Endodermal cell (in vitro differentiated cells): ENCODE data around the gene FPR1. TPM values are rescaled to one million over a fixed set of nuclear protein-coding genes. Genes with fewer than 3 reads are reported as not detected.

Experiments used
- DNase-seq: peaks from one replicate; pipeline ENCODE4 v3.0.0-alpha.2; 2017
- H3K27ac ChIP-seq: 2 replicates; pipeline ENCODE4 v1.5.1; 2013; ENCODE audit warnings: mild to moderate bottlenecking, low read depth, low read length, moderate library complexity
- H3K27me3 ChIP-seq: 2 replicates; pipeline ENCODE4 v1.6.1; 2013; ENCODE audit warnings: mild to moderate bottlenecking, low read length, moderate library complexity; ENCODE audit not compliant: insufficient read depth, control insufficient read depth, poor library complexity, severe bottlenecking
- H3K36me3 ChIP-seq: 2 replicates; pipeline ENCODE4 v1.7.0; 2013; ENCODE audit warnings: mild to moderate bottlenecking, low read length, moderate library complexity; ENCODE audit not compliant: control insufficient read depth, insufficient read depth
- H3K4me1 ChIP-seq: one replicate; pipeline ENCODE4 v1.7.0; 2013; ENCODE audit warnings: low read length; ENCODE audit not compliant: control insufficient read depth, insufficient read depth
- H3K4me3 ChIP-seq: 2 replicates; pipeline ENCODE4 v1.5.1; 2013; ENCODE audit warnings: mild to moderate bottlenecking, low read length, moderate library complexity
- H3K9ac ChIP-seq: 2 replicates; pipeline ENCODE4 v1.6.1; 2013; ENCODE audit warnings: mild to moderate bottlenecking, low read length, moderate library complexity; ENCODE audit not compliant: poor library complexity, severe bottlenecking; ENCODE audit errors: extremely low read depth
- H3K9me3 ChIP-seq: 2 replicates; pipeline ENCODE4 v1.6.1; 2013; ENCODE audit warnings: mild to moderate bottlenecking, low read length, moderate library complexity; ENCODE audit not compliant: control insufficient read depth
- H3K27ac Mint-ChIP-seq: 2 replicates; pipeline ENCODE4 v1.8.0; 2020; ENCODE audit warnings: mixed read lengths
- H3K27me3 Mint-ChIP-seq: 2 replicates; pipeline ENCODE4 v1.8.0; 2021; ENCODE audit warnings: mild to moderate bottlenecking, mixed read lengths; ENCODE audit not compliant: insufficient read depth
- H3K36me3 Mint-ChIP-seq: 2 replicates; pipeline ENCODE4 v1.8.0; 2020; ENCODE audit warnings: low read depth, mixed read lengths
- H3K4me1 Mint-ChIP-seq: 2 replicates; pipeline ENCODE4 v1.8.0; 2020; ENCODE audit warnings: mixed read lengths
- H3K4me3 Mint-ChIP-seq: 2 replicates; pipeline ENCODE4 v1.8.0; 2020; ENCODE audit warnings: mild to moderate bottlenecking, moderate library complexity, mixed read lengths
- H3K9me3 Mint-ChIP-seq: 2 replicates; pipeline ENCODE4 v1.8.0; 2020; ENCODE audit warnings: mild to moderate bottlenecking, mixed read lengths
- CTCF ChIP-seq: fragments of 200-600 bp; sonication (generic); conservative IDR thresholded peaks from 2 replicates; pipeline ENCODE4 v1.5.0; 2021; ENCODE audit warnings: antibody characterized with exemption, mild to moderate bottlenecking
- WGBS, 2 experiments: methylation state at CpG; one replicate each; pipeline versions ENCODE4 v1.1.5 to v1.1.7; 2013; ENCODE audit warnings: missing lambda C conversion rate in 2 of 2, mixed read lengths in 1 of 2; ENCODE audit not compliant: insufficient coverage in 1 of 2, insufficient read length in 1 of 2; 5-methylcytosine and 5-hydroxymethylcytosine counted together
- total RNA-seq, 2 donors: library from RNA; stranded (reverse); fragmentation: NEBNext Ultra II Directional in 1 of 2; extraction: Animal tissue kit (Norgen Biotek cat#: 25700) in 1 of 2; gene quantifications; 2 replicates in 1 of 2; 3 replicates in 1 of 2; pipeline ENCODE4 v1.2.1, GENCODE V29; 2021

The FPR1 gene
- total RNA-seq, 2 donors from 2014 or later = not detected

- Histone ChIP-seq H3K9ac (no peak overlapping the region), H3K9me3 (no peaks in the 10 kb centered on the region), H3K4me1 (no peaks in the 10 kb centered on the region), H3K27me3 (peaks cover 48% of the 10 kb centered on the region), H3K36me3 (no peaks in the 10 kb centered on the region), H3K4me3 (no peak overlapping the region), H3K27ac (no peak overlapping the region)
- no peaks in the 10 kb centered on the region for H3K4me1 Mint-ChIP-seq
- H3K9me3 Mint-ChIP-seq = no peaks in the 10 kb centered on the region
- no peak overlapping the region for H3K4me3 Mint-ChIP-seq
- H3K36me3 Mint-ChIP-seq = no peaks in the 10 kb centered on the region
- H3K27me3 Mint-ChIP-seq = peaks cover 68% of the 10 kb centered on the region
- H3K27ac Mint-ChIP-seq = no peak overlapping the region
- WGBS, 2 experiments = 81 to 83% methylated on average over 1 to 3 of the region's 3 CpGs
- TF ChIP-seq CTCF = no peak
- DNase-seq = no peak
Measured at GRCh38 chr19:51714848-51715247, 36.8 kb downstream of the FPR1 start.

- Histone ChIP-seq H3K4me1 (no peaks in the 10 kb centered on the region), H3K4me3 (no peak overlapping the region), H3K27ac (no peak overlapping the region), H3K9me3 (no peaks in the 10 kb centered on the region), H3K27me3 (peaks cover 35% of the 10 kb centered on the region), H3K36me3 (no peaks in the 10 kb centered on the region), H3K9ac (no peak overlapping the region)
- Mint-ChIP-seq H3K36me3 (no peaks in the 10 kb centered on the region), H3K4me1 (no peaks in the 10 kb centered on the region), H3K4me3 (no peak overlapping the region), H3K27me3 (peaks cover 64% of the 10 kb centered on the region), H3K9me3 (no peaks in the 10 kb centered on the region), H3K27ac (no peak overlapping the region)
- TF ChIP-seq CTCF = no peak
- DNase-seq = no peak
- WGBS, 2 experiments = 94 to 96% methylated on average over 43 to 73 of the region's 74 CpGs
Measured at GRCh38 chr19:51713319-51714285, 38.1 kb downstream of the FPR1 start.

GRCh38 chr19:51712461-51713081, 39.1 kb downstream of the FPR1 start:
- WGBS, 2 experiments = 52 to 95% methylated on average over 3 to 6 of the region's 9 CpGs
- Mint-ChIP-seq H3K4me3 (no peak overlapping the region), H3K27me3 (peaks cover 54% of the 10 kb centered on the region), H3K4me1 (no peaks in the 10 kb centered on the region), H3K27ac (no peak overlapping the region), H3K36me3 (peaks cover 5% of the 10 kb centered on the region), H3K9me3 (no peaks in the 10 kb centered on the region)
- Histone ChIP-seq H3K4me1 (no peaks in the 10 kb centered on the region), H3K27ac (no peak overlapping the region), H3K4me3 (no peak overlapping the region), H3K36me3 (no peaks in the 10 kb centered on the region), H3K9me3 (no peaks in the 10 kb centered on the region), H3K27me3 (peaks cover 25% of the 10 kb centered on the region), H3K9ac (no peak overlapping the region)
- TF ChIP-seq CTCF = peak; percentile 84
- DNase-seq = peak; percentile 85
